GM12878 (cell line): ENCODE data around the gene GSG1L.

Source experiments
- CREB1 ChIP-seq: IDR thresholded peaks from 2 replicates; pipeline ENCODE4 v1.6.1; 2012; ENCODE audit warnings: low read depth, mild to moderate bottlenecking, inconsistent platforms
- NFYB ChIP-seq: IDR thresholded peaks from 2 replicates; pipeline ENCODE4 v1.6.1; 2011; ENCODE audit warnings: low read depth, mild to moderate bottlenecking, low read length, improper control_type of control experiment, moderate library complexity; ENCODE audit not compliant: insufficient read depth
- POLR2AphosphoS5 ChIP-seq: IDR thresholded peaks from 2 replicates; pipeline ENCODE4 v1.6.1; 2011; ENCODE audit warnings: mild to moderate bottlenecking, low read length, inconsistent platforms
- POU2F2 ChIP-seq: IDR thresholded peaks from 3 replicates; pipeline ENCODE4 v1.6.1; 2011; ENCODE audit warnings: low read depth, mild to moderate bottlenecking, low read length, borderline replicate concordance
- SRF ChIP-seq, 2 experiments: IDR thresholded peaks; 2 replicates each; pipeline ENCODE4 v1.6.1; 2011; ENCODE audit warnings: low read depth in 2 of 2, low read length in 2 of 2, mild to moderate bottlenecking in 1 of 2, moderate library complexity in 1 of 2
- TF ChIP-seq, protein P1 (sequence below), 3 experiments: IDR thresholded peaks in 2 of 3; conservative IDR thresholded peaks in 1 of 3; 2 replicates each; pipeline ENCODE4 v1.5.1; 2011; ENCODE audit warnings: low read depth in 3 of 3, low read length in 3 of 3, mild to moderate bottlenecking in 3 of 3, control low read depth in 2 of 3, moderate library complexity in 2 of 3, inconsistent platforms in 1 of 3, mixed read lengths in 1 of 3; ENCODE audit not compliant: control insufficient read depth in 2 of 3, insufficient read depth in 1 of 3; ENCODE audit errors: extremely low read depth in 1 of 3

DNA sequence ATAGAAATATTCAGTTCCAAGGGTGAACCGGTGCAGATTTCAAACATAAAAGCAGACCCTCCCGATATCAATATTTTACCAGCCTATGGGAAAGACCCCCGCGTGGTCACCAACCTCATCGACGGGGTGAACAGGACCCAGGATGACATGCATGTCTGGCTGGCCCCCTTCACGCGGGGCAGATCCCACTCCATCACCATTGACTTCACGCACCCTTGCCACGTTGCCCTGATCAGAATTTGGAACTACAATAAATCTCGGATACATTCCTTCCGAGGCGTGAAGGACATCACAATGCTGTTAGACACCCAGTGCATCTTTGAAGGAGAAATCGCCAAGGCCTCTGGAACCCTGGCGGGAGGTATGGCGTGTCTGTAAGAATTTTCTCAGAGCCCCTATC, 313.6 kb downstream of the GSG1L start:
- TF ChIP-seq POU2F2 (no peak), POLR2AphosphoS5 (no peak), NFYB (no peak), SRF (IDR thresholded peaks at IDR 0.05; ENCODE audit: low read depth in 2 of 2, low read length in 2 of 2) (no peak), CREB1 (no peak)
- TF ChIP-seq, protein P1, sequence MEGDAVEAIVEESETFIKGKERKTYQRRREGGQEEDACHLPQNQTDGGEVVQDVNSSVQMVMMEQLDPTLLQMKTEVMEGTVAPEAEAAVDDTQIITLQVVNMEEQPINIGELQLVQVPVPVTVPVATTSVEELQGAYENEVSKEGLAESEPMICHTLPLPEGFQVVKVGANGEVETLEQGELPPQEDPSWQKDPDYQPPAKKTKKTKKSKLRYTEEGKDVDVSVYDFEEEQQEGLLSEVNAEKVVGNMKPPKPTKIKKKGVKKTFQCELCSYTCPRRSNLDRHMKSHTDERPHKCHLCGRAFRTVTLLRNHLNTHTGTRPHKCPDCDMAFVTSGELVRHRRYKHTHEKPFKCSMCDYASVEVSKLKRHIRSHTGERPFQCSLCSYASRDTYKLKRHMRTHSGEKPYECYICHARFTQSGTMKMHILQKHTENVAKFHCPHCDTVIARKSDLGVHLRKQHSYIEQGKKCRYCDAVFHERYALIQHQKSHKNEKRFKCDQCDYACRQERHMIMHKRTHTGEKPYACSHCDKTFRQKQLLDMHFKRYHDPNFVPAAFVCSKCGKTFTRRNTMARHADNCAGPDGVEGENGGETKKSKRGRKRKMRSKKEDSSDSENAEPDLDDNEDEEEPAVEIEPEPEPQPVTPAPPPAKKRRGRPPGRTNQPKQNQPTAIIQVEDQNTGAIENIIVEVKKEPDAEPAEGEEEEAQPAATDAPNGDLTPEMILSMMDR (IDR thresholded peaks at IDR 0.05 in 2 of 3, conservative IDR thresholded peaks at IDR 0.05 in 1 of 3; ENCODE audit: control insufficient read depth in 2 of 3, extremely low read depth in 1 of 3, insufficient read depth in 1 of 3, low read depth in 3 of 3, low read length in 3 of 3): no peak
